T follicular helper cell (primary cell): ENCODE measurements around the gene RAB34.

ENCODE experiments used
- DNase-seq: peaks from one replicate; pipeline ENCODE4 v3.0.0-alpha.2; 2020; ENCODE audit warnings: low read depth

The RAB34 gene

GRCh38 chr17:28710861-28711722 lies 6.6 kb downstream of the RAB34 start:
- DNase-seq, result peak; percentile 82

GRCh38 chr17:28707339-28707720 lies 10.3 kb downstream of the RAB34 start:
- no peak for DNase-seq

DNA sequence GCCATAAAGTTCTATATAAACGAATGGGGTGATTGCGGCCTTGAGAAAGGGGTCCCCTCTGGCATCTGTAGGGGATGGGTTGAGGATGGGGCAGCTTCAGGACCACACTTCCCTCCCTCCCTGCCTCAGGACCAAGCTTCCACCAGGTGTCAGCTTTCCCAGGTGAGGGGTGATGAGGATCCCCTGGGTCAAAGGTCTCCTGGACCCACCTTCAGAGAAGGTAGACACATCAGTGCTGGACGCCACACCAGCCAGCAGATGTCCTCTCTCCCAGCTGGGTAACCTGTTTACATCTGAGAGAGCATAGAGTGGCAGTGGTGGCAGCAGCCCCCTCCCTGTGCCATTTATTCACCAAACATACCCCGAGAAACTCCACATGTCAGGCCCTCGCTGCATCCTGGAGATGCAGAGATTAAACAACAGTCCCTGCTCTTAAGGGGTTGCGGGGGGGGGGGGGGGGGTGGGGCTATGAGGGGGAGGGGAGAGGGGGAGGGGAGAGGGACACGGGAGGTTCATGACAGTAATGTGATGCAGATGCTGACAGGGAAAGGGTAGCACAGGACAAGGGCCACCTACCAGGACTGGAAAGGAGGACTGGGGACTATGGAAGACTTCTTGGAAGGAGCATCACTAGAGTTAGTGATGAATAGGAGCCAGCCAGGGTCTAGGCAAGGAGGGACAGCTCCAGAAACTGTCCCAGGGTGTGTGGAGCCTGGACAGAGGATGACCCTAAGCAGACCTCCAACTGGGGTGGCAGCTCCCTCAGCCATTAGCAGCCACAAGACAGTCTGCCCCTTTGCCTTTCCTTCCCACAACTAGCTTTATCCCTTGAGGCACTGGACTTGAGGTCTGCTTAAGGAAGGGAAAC lies 11.0 kb downstream of the RAB34 start:
- no peak for DNase-seq

- no peak for DNase-seq
Measured at GRCh38 chr17:28705728-28706334, 11.8 kb downstream of the RAB34 start.

DNA sequence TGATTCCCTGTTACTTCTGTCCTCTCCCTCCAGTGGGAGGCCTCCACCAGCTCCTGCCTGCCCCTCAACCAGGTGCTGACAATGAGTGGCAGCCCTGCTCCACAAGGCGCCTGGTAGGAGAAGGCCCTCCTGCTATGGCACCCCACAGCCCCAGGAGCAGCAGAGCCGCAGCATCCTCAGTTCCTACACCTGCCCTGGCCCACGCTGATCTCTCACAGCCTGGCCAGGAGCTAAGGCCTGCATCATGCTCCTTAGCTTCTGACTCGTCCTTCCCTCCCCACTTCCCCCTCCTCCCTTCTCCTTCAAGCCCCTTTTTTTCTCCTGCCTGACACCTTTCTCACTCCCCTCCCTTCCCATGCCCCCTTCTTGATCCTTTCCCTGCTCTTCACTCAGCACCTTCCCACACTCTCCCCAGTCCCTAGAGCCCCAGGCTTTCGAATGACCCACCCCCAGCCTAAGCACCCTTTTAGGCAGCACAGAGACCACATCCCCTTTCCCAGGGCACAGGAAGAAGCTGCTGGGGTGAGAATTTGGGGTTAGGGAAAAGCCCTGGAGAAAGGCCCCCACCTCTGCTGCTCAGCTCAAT lies 12.5 kb downstream of the RAB34 start:
- DNase-seq, result no peak

- no peak for DNase-seq
Measured at GRCh38 chr17:28704219-28704858, 13.3 kb downstream of the RAB34 start.

- DNase-seq, result no peak
Measured at GRCh38 chr17:28703552-28704218, 14.0 kb downstream of the RAB34 start.

GRCh38 chr17:28702752-28703150 lies 14.9 kb downstream of the RAB34 start:
- DNase-seq, result no peak

GRCh38 chr17:28702026-28702751 lies 15.5 kb downstream of the RAB34 start:
- no peak for DNase-seq

GRCh38 chr17:28700830-28701492 lies 16.7 kb downstream of the RAB34 start:
- no peak for DNase-seq

- DNase-seq, result no peak
Measured at GRCh38 chr17:28700278-28700677, 17.4 kb downstream of the RAB34 start.

DNA sequence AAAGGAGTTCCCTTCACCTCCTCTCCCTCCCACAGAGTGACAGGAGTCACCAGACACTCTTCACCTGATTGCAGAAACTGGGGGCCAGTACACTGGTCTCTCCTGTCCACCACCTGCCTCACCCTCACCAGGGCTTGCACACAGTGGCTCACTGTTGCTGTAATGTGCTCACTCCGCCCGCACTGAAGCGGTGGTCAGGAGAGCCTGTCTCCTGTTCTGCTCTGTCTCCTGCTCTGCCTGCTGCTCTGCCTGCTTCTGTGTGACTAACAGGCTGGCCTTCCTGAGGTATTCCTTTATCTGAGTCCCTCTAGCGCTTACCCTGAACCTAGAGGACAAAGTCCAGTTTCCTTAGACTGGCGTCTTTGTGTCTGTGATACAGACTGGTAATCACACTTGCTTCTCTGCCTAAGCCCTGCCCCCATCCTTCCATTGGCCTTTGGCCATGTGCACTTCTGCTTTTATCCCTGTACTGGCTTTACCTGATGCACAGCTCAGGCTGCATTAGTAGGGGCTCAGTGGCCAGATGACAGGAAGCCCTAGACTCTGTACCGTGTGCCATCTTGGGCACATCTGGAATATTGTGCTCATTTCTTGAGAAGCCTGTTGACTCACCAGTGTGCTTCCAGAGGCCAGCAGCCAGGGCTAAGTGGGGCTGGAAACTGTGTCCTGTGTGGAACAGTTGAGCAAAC lies 19.3 kb downstream of the RAB34 start:
- DNase-seq, result no peak

GRCh38 chr17:28693869-28694268 lies 23.8 kb downstream of the RAB34 start:
- DNase-seq, result no peak

DNA sequence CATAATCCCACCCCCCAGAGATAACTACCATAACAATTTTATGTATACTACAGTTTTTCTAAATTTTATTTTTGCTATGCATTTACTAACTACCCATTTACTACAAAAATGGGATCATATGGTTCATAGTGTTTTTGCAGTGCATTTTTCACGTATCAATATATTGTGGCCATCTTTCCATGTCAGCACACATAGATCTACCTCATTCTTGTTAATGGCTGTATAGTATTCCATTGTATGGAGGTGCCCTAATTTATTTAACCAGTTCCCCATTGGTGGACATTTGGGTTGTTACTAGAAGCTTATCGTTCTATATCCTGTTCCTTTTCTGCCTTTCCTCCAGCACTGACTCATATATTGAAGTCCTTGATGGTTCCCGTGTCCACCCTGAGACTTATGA lies 28.7 kb downstream of the RAB34 start:
- no peak for DNase-seq

DNA sequence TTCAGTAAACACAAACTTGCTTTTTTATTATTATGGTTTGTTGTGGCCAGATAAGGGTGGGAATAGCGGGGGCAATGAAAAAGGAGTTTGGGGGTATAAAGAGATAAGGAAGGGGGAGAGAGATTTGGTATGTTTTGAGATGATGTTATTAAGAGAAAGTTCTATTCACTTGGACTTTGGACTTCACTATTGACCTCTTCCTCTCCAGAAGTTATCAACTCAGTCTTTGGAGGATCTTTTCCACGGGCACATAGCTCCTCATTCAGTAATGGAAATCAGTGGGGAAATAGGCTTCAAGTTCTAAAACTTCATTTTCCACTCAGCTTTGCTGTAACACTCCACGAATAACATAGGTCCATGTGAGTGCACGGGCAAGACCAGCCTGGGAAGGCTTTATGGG lies 29.2 kb downstream of the RAB34 start:
- no peak for DNase-seq

- DNase-seq, result no peak
Measured at GRCh38 chr17:28686296-28686695, 31.4 kb downstream of the RAB34 start.

GRCh38 chr17:28685366-28685765 lies 32.3 kb downstream of the RAB34 start:
- DNase-seq, result no peak

DNA sequence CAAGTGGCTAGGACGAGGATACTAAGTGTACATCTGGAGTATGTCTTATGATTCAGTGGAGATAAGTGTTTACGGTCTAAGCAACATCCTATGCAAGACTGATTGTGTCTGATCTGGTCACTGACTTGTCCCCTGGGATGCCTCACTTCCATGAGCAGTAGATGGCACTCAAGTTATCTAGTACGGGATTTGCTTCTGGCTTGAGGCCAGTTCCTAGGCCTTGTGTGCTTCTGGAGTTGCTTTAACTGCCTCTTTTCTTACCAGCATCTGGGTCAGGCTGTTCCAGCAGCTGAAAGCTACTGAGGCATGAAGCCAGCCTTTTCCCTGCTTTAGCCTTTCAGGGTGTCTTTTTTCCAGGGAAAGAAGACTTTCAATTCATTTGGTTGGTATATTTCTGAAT lies 32.7 kb downstream of the RAB34 start:
- DNase-seq, result no peak

- no peak for DNase-seq
Measured at GRCh38 chr17:28682655-28683054, 35.0 kb downstream of the RAB34 start.
